Effector memory CD4-positive, alpha-beta T cell (primary cell): ENCODE measurements around the gene MYL7.

ENCODE experiments used
- DNase-seq, 3 donors: peaks; one replicate each; pipeline ENCODE4 v3.0.0-alpha.2; 2020
- H3K27ac ChIP-seq: 2 replicates; pipeline ENCODE4 v1.7.0; 2013; ENCODE audit warnings: mild to moderate bottlenecking, low read length, moderate library complexity; ENCODE audit not compliant: insufficient read depth, poor library complexity, severe bottlenecking
- H3K27me3 ChIP-seq: replicated peaks from 2 replicates; pipeline ENCODE4 v1.7.0; 2013; ENCODE audit warnings: mild to moderate bottlenecking, low read length; ENCODE audit not compliant: insufficient read depth, control insufficient read depth, poor library complexity, severe bottlenecking
- H3K36me3 ChIP-seq: 2 replicates; pipeline ENCODE4 v1.7.0; 2013; ENCODE audit warnings: mild to moderate bottlenecking, low read length, moderate library complexity; ENCODE audit not compliant: control insufficient read depth, insufficient read depth
- H3K4me1 ChIP-seq: 2 replicates; pipeline ENCODE4 v1.7.0; 2013; ENCODE audit warnings: low read length, mild to moderate bottlenecking; ENCODE audit not compliant: control insufficient read depth, insufficient read depth, poor library complexity, severe bottlenecking
- H3K4me3 ChIP-seq: 2 replicates; pipeline ENCODE4 v1.7.0; 2013; ENCODE audit warnings: low read length, low read depth, mild to moderate bottlenecking; ENCODE audit not compliant: insufficient read depth, poor library complexity, severe bottlenecking
- H3K9me3 ChIP-seq: 2 replicates; pipeline ENCODE4 v1.7.0; 2013; ENCODE audit warnings: mild to moderate bottlenecking, low read length, moderate library complexity; ENCODE audit not compliant: control insufficient read depth

MYL7 gene

DNA sequence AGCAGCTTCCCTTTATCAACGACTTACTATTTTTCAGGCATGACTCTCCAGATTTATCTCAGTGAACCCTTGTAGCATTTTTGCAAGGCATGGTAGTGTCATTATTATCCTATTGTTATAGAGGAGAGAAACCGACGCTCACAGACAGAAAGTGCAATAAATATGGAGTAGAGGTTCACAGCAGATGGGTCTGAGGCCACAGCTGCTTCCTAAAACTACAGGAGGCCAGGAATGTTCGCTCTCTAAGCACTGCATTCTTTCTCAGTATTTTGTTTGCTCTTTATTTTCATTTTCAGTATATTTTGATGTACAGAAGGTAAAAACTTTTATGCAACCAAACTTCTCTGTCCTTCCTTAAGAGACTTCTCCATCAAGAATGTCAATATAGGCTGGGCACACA, 41.5 kb downstream of the MYL7 start:
- Histone ChIP-seq H3K4me1 (peaks cover 3% of the 10 kb centered on the region), H3K9me3 (no peaks in the 10 kb centered on the region), H3K36me3 (no peaks in the 10 kb centered on the region), H3K4me3 (no peak overlapping the region), H3K27me3 (no peaks in the 10 kb centered on the region), H3K27ac (no peak overlapping the region)
- no peak for DNase-seq

DNA sequence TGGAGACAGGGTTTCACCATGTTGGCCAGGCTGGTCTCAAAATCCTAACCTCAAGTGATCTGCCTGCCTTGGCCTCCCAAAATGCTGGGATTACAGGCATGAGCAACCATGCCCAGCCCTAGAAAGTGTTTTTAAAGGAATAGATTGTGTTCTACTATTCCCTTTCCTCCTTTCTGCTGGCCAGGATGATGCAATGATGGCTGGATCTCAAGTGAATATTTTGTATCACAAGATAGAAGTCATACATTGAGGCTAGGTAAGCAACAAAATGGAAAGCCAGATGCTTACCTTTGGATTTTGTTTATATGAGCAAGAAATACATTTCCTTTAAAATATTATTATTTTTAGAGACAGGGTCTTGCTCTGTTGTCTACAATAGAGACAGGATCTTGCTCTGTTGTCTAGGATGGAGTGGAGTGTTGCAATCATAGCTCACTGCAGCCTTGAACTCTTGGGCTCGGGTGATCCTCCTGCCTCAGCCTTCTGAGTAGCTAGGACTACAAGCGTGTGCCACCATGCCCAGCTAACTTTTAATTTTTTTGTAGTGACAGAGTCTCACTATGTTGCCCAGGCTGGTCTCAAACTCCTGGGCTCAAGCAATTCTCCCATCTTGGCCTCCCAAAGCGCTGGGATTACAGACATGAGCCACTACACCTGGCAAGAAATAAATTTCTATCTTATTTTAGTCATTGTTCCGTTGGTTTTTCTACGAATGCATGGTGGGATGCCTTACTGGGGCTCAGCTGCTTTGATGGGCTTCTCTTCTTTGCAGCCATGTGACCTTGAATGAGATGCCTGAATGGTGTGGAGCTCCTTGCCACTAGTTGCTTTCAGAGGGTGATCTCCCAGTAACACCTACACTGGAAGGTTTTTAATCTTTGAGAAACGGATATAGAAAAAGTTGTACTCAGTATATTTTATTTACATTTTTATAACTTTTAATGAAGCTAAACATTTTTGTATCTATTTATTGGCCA, 42.8 kb downstream of the MYL7 start:
- no peaks in the 10 kb centered on the region for H3K9me3 ChIP-seq
- no peaks in the 10 kb centered on the region for H3K4me1 ChIP-seq
- no peaks in the 10 kb centered on the region for H3K36me3 ChIP-seq
- no peaks in the 10 kb centered on the region for H3K27me3 ChIP-seq
- H3K27ac ChIP-seq, result no peak overlapping the region
- H3K4me3 ChIP-seq, result no peak overlapping the region
- DNase-seq, result no peak

DNA sequence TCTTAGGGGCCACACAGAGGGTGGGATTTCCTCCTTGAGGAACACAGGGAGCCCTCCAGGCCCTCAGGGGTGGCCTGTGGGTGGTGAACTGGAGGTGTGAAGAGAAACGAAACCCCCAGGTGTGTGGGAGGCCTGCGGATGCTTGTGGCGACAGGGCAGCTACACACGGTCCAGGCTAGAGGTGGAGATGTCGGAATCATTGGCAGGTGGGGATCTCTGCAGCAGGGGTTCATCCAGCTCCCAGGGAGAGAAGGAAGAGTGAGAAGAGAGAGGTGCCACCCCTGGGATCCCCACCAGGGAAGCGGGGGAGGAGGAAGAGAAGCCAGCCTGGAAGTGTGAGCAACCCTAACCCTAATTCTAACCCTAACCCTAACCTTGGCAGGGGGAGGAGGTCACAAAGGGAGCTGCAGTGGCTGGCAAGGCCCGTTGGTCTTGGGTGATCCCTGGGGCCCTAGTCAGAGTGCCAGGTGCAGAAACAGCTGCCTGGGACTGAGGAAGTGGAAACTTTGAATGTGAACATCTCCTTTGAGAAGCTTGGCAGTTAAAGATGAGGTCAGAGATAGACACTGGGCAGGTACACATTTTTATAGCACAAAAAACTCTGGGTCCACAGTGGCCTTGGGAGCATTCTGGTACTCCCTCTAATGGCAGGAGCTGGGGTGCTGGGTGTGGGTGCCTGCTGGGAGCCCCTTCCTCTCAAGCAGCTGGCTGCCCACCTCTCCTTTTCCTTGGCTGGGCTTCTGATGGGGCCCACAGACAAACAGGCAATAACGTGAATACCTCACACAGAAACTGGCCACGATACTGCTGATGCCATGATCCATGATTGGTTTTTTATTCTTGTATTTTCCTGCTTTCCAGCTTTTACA, 43.8 kb downstream of the MYL7 start:
- Histone ChIP-seq H3K27ac (no peak overlapping the region), H3K27me3 (no peaks in the 10 kb centered on the region), H3K4me1 (no peaks in the 10 kb centered on the region), H3K4me3 (no peak overlapping the region), H3K9me3 (no peaks in the 10 kb centered on the region), H3K36me3 (no peaks in the 10 kb centered on the region)
- no peak for DNase-seq

DNA sequence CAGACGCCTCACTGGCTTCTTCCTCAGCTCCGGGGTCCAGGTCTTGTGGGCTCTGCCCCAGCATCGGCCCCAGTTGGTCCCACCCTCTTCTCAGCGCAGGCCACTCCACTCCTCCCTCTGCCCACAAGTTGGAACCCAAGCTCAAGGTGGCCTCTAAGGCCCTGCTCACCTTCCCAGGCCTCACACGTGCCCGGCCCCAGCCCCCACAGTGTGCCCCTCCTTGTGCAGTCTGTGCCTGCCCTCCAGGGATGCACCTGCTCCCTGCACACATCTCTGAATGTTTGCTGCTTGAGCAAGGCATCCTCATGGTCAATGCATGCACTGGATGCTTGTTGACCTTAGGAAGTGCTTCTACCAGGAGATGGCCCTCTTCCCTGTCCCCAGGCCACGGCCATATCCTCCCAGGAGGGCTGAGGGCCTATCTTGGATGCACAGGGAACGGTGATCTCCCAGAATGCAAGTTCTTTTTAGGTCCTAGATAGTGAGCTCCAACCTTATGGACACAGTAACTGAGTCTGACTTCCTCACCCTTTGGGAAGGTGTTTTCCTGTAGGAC, 44.7 kb downstream of the MYL7 start:
- no peaks in the 10 kb centered on the region for H3K36me3 ChIP-seq
- no peak overlapping the region for H3K4me3 ChIP-seq
- H3K4me1 ChIP-seq, result no peaks in the 10 kb centered on the region
- H3K9me3 ChIP-seq, result no peaks in the 10 kb centered on the region
- no peak for DNase-seq
- no peaks in the 10 kb centered on the region for H3K27me3 ChIP-seq
- H3K27ac ChIP-seq, result no peak overlapping the region

DNA sequence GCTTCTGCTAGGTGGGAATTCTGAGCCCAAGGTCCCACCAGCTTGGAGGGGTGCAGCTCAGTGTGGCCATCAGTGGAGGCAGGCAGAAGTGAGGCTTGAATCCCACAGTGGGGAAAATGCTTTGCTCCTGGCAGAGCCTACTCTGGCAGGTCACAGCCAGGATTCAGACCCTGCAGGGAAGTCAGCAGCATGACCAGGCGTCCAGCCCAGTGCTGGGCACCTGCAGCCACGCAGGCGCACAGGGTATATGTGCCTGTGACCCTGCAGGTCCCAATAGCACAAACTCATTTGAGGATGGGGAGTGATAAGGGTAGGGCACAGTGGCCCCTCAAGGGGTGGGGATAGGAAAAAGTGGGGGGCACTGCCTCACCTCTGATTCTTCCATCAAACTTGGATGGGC, 45.4 kb downstream of the MYL7 start:
- no peaks in the 10 kb centered on the region for H3K36me3 ChIP-seq
- no peaks in the 10 kb centered on the region for H3K4me1 ChIP-seq
- H3K27ac ChIP-seq, result no peak overlapping the region
- DNase-seq, result no peak
- H3K27me3 ChIP-seq, result no peaks in the 10 kb centered on the region
- no peak overlapping the region for H3K4me3 ChIP-seq
- H3K9me3 ChIP-seq, result no peaks in the 10 kb centered on the region

DNA sequence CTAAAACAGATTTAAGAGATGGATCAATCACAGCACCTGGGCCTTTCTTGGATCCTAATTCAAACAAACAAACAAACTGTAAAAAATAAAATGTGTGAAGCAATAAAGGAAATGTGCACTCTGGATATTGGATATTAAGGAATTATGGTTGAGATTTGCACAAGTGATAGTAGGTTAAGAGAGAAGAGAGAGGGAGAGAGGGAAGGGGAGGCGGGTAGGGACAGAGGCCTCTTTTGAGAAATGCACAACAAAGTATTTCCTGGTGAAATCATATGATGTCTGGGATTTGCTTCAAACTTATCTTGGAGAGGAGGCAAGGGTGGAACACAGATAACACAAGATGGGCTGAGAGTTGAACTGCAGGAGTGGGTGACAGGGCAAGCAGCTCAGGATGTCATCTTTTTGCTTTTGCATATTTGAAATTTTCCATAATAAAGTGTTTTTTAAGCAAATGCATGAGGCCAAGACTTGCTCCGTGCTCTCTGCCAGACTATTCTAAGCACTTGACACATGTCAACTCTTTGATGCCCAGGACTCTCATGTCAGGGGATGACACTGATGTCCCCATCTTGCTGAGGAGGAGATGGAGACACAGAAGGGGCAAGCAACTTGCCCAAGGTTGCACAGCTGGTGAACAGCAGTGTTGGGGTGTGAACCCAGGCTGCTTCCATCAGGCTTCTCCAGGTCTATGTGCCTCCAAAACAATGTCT, 46.1 kb downstream of the MYL7 start:
- no peak for DNase-seq
- no peak overlapping the region for H3K27ac ChIP-seq
- H3K36me3 ChIP-seq, result no peaks in the 10 kb centered on the region
- no peak overlapping the region for H3K4me3 ChIP-seq
- no peaks in the 10 kb centered on the region for H3K27me3 ChIP-seq
- no peaks in the 10 kb centered on the region for H3K9me3 ChIP-seq
- no peaks in the 10 kb centered on the region for H3K4me1 ChIP-seq

DNA sequence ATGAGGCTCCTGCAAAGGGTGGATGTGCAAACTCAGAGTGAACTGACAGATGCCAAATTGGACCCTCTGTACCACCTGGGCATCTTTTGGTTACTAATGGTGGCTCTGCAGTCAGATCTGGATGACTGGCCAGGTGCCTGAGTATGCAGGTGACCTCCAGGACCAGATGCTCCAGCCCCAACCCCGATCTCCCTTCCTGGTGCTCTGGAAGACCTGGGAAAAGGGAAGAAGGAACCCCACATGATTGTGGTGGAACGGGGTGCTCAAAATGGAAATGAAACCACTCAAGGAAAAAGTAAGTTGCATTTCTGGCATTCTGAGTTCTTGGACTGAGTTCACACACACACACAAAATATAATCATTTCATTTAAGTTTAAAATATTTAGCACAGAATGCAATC, 46.8 kb downstream of the MYL7 start:
- Histone ChIP-seq H3K27me3 (no peaks in the 10 kb centered on the region), H3K36me3 (no peaks in the 10 kb centered on the region), H3K4me1 (no peaks in the 10 kb centered on the region), H3K27ac (no peak overlapping the region), H3K4me3 (no peak overlapping the region), H3K9me3 (no peaks in the 10 kb centered on the region)
- DNase-seq, result no peak

DNA sequence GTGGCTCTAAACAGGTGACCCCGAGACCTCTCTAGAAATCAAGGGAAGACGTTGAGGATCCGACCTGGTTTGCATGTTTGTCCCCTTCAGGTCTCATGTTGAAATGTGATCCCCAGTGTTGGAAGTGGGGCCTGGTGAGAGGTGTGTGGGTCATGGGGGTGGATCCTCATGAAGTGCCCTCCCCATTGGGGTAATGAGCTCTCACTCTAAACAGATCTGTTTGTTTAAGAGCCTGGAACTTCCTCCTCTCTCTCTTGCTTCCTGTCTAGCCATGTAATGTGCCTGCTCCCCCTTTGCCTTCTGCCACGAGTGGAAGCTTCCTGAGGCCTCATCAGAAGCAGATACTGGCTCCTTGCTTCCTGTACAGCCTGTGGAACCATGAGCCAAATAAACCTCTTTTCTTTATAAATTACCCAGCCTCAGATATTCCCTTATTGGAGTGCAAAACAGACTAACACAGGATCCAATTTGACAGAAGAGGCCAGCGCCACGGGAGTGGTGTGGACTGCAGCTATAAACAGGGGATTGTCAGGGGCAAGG, 48.0 kb downstream of the MYL7 start:
- H3K27ac ChIP-seq, result no peak overlapping the region
- no peak overlapping the region for H3K4me3 ChIP-seq
- no peaks in the 10 kb centered on the region for H3K36me3 ChIP-seq
- no peaks in the 10 kb centered on the region for H3K4me1 ChIP-seq
- no peak for DNase-seq
- no peaks in the 10 kb centered on the region for H3K9me3 ChIP-seq
- no peaks in the 10 kb centered on the region for H3K27me3 ChIP-seq
